Ovary (tissue), 9 donors: ENCODE results near the gene NOTCH1. TPM values are rescaled to one million over a fixed set of nuclear protein-coding genes. Genes with fewer than 3 reads are reported as not detected.

Experiments
- DNase-seq, 5 donors: peaks; one replicate each; pipeline ENCODE4 v3.0.0-alpha.2; 2019 to 2020
- H3K27ac ChIP-seq, 2 donors: fragments of 200-600 bp; one replicate each; pipeline versions ENCODE4 v1.5.1 to v1.8.0; 2019 to 2022
- H3K27me3 ChIP-seq: fragments of 200-600 bp; one replicate; pipeline ENCODE4 v1.8.0; 2022
- H3K36me3 ChIP-seq: fragments of 200-600 bp; sonication (generic); one replicate; pipeline ENCODE4 v1.5.1; 2019
- H3K4me1 ChIP-seq: one replicate; pipeline ENCODE4 v1.8.1; 2013; ENCODE audit warnings: mild to moderate bottlenecking, moderate library complexity; ENCODE audit not compliant: insufficient read depth
- H3K4me3 ChIP-seq: fragments of 200-600 bp; sonication (generic); one replicate; pipeline ENCODE4 v1.5.1; 2017
- H3K9me3 ChIP-seq, 2 donors: fragments of 200-600 bp in 1 of 2; sonication (generic) in 1 of 2; one replicate each; pipeline versions ENCODE4 v1.5.1 to v1.8.1; 2013 to 2019; ENCODE audit warnings: mild to moderate bottlenecking in 1 of 2, moderate library complexity in 1 of 2
- CTCF ChIP-seq, 3 donors: fragments of 450-650 bp in 2 of 3; fragments of 200-600 bp in 1 of 3; IDR thresholded peaks; one replicate each; pipeline versions ENCODE4 v1.5.1 to v1.8.0; 2016 to 2022; ENCODE audit warnings: antibody characterized with exemption in 3 of 3, mild to moderate bottlenecking in 1 of 3
- EP300 ChIP-seq: sonication (generic); formaldehyde crosslinking; IDR thresholded peaks from one replicate; pipeline ENCODE4 v1.6.1; 2017; ENCODE audit warnings: antibody characterized with exemption
- POLR2A ChIP-seq: fragments of 450-650 bp; IDR thresholded peaks from one replicate; pipeline ENCODE4 v1.6.1; 2017; ENCODE audit warnings: antibody characterized with exemption, mild to moderate bottlenecking, moderate library complexity
- WGBS, 3 donors: extraction: QIAGEN DNeasy Blood & Tissue Kit in 1 of 3; methylation state at CpG; one replicate each; pipeline versions ENCODE4 v1.1.5 to v1.1.7; 2013 to 2017; 5-methylcytosine and 5-hydroxymethylcytosine counted together
- intact Hi-C, 4 donors: fragments of 100-400 bp; cut with DNase I; formaldehyde crosslinking; loops; one replicate each; pipeline versions ENCODE4 v1.11.0 to v1.15.1; 2022 to 2023
- polyA plus RNA-seq, 2 donors: library from polyadenylated mRNA; stranded (reverse); fragments of 200-250 nt in 1 of 2; fragments of 350-450 nt in 1 of 2; fragmentation: Illumina TruSeq in 1 of 2; extraction: RNeasy Lipid Tissue Mini Kit (QIAGEN cat#74804) in 1 of 2; gene quantifications; one replicate each; pipeline ENCODE4 v1.2.3, GENCODE V29; 2013 to 2014
- total RNA-seq, 7 donors: library from RNA; depleted of rRNA in 2 of 7; stranded (reverse); fragments of >200 nt in 2 of 7; fragmentation: NEBNext Ultra II Directional in 3 of 7; extraction: Animal tissue kit (Norgen Biotek cat#: 25700) in 3 of 7; gene quantifications; one replicate each; pipeline versions ENCODE4 v1.1.0 to v1.2.4, GENCODE V29; 2016 to 2023
- donor health status: DM: no; HTN: no; CAD: no; lungs with moderate emphysema.
- donor health status: DM: no; HTN: no; CAD: no.
- donor health status: Bipolar disorder and iron deficiency.
- donor health status: DM: yes; HTN: yes; CAD: no.
- donor health status: DM: no; HTN: no; CAD: no.
- donor health status: DM: yes; HTN: yes; CAD: no.

NOTCH1 gene
- total and polyA plus RNA-seq, 9 donors: 2.5 to 30.9 (median 17.1) TPM

- H3K9me3 ChIP-seq: no peaks in the 10 kb centered on the region
- H3K4me1 ChIP-seq: no peaks in the 10 kb centered on the region
- no peak for DNase-seq
- no peaks in the 10 kb centered on the region for H3K27me3 ChIP-seq
- WGBS, 3 donors: 88 to 97% (median 88%) methylated on average over 18 to 37 of the region's 37 CpGs
- no peak for TF ChIP-seq EP300
- no peak for TF ChIP-seq CTCF (IDR thresholded peaks at IDR 0.05)
- no peak for TF ChIP-seq POLR2A
- no peaks in the 10 kb centered on the region for H3K36me3 ChIP-seq
- no peak overlapping the region for H3K4me3 ChIP-seq
- intact Hi-C loops: no loop called here
- H3K27ac ChIP-seq: no peak overlapping the region
Measured at GRCh38 chr9:136517012-136517743, 28.7 kb downstream of the NOTCH1 start.

- TF ChIP-seq CTCF (IDR thresholded peaks at IDR 0.05): no peak
- TF ChIP-seq EP300: no peak
- no peak for TF ChIP-seq POLR2A
- Histone ChIP-seq H3K4me3 (no peak overlapping the region), H3K27ac (no peak overlapping the region), H3K9me3 (no peaks in the 10 kb centered on the region), H3K27me3 (no peaks in the 10 kb centered on the region), H3K36me3 (no peaks in the 10 kb centered on the region), H3K4me1 (no peaks in the 10 kb centered on the region)
- intact Hi-C loops: no loop called here
- no peak for DNase-seq
- WGBS, 3 donors: 82 to 85% (median 84%) methylated on average over 18 to 19 of the region's 19 CpGs
Measured at GRCh38 chr9:136516191-136516654, 29.6 kb downstream of the NOTCH1 start.

GRCh38 chr9:136515276-136515675, 30.6 kb downstream of the NOTCH1 start:
- no peaks in the 10 kb centered on the region for H3K4me1 ChIP-seq
- H3K9me3 ChIP-seq: no peaks in the 10 kb centered on the region
- no peak for DNase-seq
- H3K36me3 ChIP-seq: no peaks in the 10 kb centered on the region
- TF ChIP-seq EP300 (no peak), POLR2A (no peak), CTCF (IDR thresholded peaks at IDR 0.05) (no peak)
- WGBS, 3 donors: 92 to 96% (median 95%) methylated on average over 20 to 28 of the region's 28 CpGs
- no peaks in the 10 kb centered on the region for H3K27me3 ChIP-seq
- intact Hi-C loops: no loop called here
- no peak overlapping the region for H3K4me3 ChIP-seq
- no peak overlapping the region for H3K27ac ChIP-seq

- no peaks in the 10 kb centered on the region for H3K27me3 ChIP-seq
- no peak overlapping the region for H3K4me3 ChIP-seq
- no peaks in the 10 kb centered on the region for H3K36me3 ChIP-seq
- no peak for TF ChIP-seq POLR2A
- no peak for TF ChIP-seq EP300
- no peak for TF ChIP-seq CTCF (IDR thresholded peaks at IDR 0.05)
- DNase-seq: no peak
- H3K4me1 ChIP-seq: no peaks in the 10 kb centered on the region
- no peaks in the 10 kb centered on the region for H3K9me3 ChIP-seq
- WGBS, 3 donors: 86 to 90% (median 89%) methylated on average over 29 of the region's 29 CpGs
- intact Hi-C loops: no loop called here
- no peak overlapping the region for H3K27ac ChIP-seq
Measured at GRCh38 chr9:136514022-136514714, 31.7 kb downstream of the NOTCH1 start.
